ENCODE measurements around the gene IQCB1.
A peak's percentile ranks its signal among the peaks of the same experiment; 100 is the strongest.
"Not testable (repeated sequence)": the region's sequence is repeated elsewhere in the genome, so short reads cannot be mapped to it uniquely, and the experiment has no call there.

The IQCB1 gene, protein sequence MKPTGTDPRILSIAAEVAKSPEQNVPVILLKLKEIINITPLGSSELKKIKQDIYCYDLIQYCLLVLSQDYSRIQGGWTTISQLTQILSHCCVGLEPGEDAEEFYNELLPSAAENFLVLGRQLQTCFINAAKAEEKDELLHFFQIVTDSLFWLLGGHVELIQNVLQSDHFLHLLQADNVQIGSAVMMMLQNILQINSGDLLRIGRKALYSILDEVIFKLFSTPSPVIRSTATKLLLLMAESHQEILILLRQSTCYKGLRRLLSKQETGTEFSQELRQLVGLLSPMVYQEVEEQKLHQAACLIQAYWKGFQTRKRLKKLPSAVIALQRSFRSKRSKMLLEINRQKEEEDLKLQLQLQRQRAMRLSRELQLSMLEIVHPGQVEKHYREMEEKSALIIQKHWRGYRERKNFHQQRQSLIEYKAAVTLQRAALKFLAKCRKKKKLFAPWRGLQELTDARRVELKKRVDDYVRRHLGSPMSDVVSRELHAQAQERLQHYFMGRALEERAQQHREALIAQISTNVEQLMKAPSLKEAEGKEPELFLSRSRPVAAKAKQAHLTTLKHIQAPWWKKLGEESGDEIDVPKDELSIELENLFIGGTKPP

GRCh38 chr3:121834671-121835464 is at the start of gene IQCB1, which contains the start of gene EAF2:
TSS of gene IQCB1 (minus strand) at chr3:121835060. CDS start at chr3:121828960, 6,100 bp downstream.
TSS of gene EAF2 (plus strand) at chr3:121835209. CDS start at chr3:121835286, 77 bp downstream.
- peak; percentile 94 for DNase-seq

- no peak for DNase-seq
Measured at GRCh38 chr3:121883507-121883906, 48.6 kb upstream of the IQCB1 start.

GRCh38 chr3:121878411-121878810 is 43.6 kb upstream of the IQCB1 start:
- no peak for DNase-seq

- DNase-seq = no peak
Measured at GRCh38 chr3:121871430-121871829, 36.6 kb upstream of the IQCB1 start.

- DNase-seq = no peak
Measured at GRCh38 chr3:121870717-121871116, 35.9 kb upstream of the IQCB1 start.

GRCh38 chr3:121869736-121870135 is 34.9 kb upstream of the IQCB1 start:
- no peak for DNase-seq

- DNase-seq = no peak
Measured at GRCh38 chr3:121863801-121864200, 28.9 kb upstream of the IQCB1 start.

- DNase-seq = not testable (repeated sequence)
Measured at GRCh38 chr3:121863247-121863646, 28.4 kb upstream of the IQCB1 start.

DNA sequence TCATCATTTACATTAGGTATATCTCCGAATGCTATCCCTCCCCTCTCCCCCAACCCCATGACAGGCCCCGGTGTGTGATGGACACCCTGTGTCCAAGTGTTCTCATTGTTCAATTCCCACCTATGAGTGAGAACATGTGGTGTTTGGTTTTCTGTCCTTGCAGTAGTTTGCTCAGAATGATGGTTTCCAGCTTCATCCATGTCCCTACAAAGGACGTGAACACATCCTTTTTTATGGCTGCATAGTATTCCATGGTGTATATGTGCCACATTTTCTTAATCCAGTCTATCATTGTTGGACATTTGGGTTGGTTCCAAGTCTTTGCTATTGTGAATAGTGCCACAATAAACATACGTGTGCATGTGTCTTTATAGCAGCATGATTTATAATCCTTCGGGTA is 22.9 kb upstream of the IQCB1 start:
- not testable (repeated sequence) for DNase-seq

- DNase-seq = peak; percentile 6
Measured at GRCh38 chr3:121855555-121855954, 20.7 kb upstream of the IQCB1 start.

DNA sequence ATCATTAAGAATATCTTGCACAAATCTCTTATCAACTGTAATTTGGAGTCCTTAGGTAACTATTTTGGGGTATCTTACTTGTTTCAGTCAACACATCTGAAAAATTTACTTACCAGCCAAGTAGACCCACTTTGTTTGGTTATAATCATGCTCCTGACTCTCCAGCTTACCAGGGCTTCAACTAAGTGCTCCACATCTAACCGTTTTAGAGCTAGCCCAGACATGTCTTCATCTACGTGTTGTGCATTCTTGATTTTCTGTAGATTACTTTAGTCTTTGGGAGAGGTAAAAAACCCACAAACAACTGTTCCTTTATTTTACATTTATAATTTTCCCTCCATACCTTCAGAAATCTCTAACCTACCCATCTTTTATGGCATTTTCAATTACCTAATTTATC is 17.4 kb upstream of the IQCB1 start:
- no peak for DNase-seq

DNA sequence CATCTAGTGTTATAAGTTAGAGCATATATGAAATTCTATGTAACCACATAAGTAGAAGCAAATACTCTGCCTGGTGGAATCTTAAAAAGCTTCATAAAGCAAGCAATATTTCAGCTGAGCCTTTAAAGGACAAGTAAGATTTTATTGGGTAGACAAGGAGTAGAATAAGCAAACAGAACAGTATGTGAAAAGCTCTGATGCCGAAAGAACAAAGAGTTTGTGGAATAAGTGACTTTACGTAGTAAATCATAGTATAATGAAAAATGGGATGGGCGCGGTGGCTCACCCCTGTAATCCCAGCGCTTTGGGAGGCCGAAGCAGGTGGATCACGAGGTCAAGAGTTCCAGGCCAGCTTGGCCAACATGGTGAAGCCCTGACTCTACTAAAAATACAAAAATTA is 10.0 kb upstream of the IQCB1 start:
- no peak for DNase-seq

- DNase-seq = no peak
Measured at GRCh38 chr3:121839962-121840361, 5.1 kb upstream of the IQCB1 start.

- no peak for DNase-seq
Measured at GRCh38 chr3:121836481-121836880, 1.6 kb upstream of the IQCB1 start.

- DNase-seq = no peak
Measured at GRCh38 chr3:121836064-121836463, 1.2 kb upstream of the IQCB1 start.

DNA sequence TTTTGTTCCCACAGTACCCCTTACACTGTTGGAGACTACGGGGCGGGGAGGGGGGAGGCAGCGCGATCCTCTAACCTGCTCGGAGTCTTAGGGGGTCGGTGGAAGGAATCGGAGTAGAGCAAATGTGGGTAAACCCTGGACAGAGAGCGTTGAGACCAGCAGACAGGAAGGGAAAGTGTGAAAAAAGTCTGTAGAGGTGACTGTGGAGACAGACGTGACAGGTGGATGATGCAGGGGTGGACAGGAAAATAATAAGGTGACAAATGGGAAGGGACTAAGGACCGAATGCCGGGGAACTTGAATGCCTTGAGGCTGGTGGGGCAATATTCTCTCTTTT is 573 bp upstream of the IQCB1 start:
- DNase-seq = no peak

DNA sequence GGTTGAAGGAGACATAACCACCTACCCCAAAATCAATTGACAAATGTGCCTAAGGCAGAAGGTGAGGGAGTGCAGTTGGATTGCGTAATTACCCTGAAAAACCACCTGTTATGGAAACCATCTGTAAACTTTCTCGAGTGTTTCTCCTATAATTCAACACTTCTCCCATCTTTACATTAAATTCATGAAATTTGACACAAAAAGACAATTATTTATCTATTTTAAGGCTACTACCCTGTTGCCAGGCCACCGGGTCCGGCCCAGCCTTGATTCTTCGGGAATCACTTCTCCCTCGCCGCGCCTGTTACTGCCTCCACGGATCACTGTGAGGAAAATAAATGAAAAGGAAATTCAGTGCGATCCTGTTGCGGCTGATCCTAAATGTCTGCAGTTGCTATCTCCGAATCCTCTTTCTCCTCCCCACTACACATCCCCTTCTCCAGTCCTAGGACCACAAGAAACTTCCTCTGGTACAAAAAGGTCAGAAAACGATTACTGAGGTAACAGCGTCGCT is 646 bp downstream of the IQCB1 start:
- peak; percentile 33 for DNase-seq

DNA sequence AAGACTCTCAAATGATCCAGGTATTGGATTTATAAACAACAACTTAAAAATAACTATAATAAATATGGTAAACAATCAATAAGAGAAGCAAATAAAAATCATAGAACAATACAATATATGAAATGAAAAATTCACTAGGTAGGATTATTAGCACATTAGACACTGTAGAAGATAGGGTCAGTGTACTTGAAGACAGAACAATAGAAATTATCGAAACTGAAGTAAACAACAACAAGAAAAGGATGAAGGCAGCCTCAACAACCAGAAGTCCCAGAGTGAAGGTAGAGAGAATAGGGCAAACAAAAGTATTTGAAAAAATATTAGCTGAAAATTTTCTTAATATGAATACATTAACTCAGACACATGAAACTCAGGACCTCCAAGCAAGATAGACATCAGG is 11.9 kb downstream of the IQCB1 start:
- no peak for DNase-seq

DNA sequence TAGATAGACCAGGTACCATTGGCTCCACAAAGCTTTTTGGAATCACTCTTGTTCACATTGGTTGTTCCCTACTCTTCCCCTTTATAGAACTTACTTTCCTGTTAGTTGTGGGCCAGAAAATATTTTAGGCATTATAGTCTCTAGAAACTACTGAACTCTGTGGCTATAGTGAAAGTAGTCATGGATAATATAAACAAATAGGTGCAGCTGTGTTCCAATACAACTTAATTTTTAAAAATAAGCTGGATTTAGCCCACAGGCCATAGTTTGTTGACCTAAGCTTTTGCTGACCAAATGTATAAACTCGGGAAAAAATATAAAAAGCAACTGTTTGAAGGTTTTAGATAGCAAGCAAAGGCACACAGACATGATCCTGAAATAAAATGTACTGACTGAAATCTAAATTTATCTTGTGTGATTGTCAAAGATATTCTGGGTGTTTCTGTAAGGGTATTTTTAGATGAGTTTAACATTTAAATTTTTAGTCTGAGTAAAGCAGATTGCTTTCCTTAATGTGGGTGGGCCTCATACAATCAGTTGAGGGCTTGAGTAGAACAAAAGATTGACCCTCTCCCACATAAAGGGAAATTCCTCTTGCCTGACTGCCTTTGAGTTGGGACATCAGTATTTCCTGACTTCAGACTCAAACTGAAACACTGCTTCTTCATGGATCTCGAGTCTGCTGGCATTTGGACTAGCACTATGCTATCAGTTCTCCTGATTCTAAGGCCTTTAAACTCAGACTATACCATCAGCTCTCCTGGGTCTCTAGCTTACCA is 13.2 kb downstream of the IQCB1 start:
- no peak for DNase-seq

- no peak for DNase-seq
Measured at GRCh38 chr3:121819236-121819635, 15.6 kb downstream of the IQCB1 start.

GRCh38 chr3:121818578-121818977 is 16.3 kb downstream of the IQCB1 start:
- DNase-seq = no peak

DNA sequence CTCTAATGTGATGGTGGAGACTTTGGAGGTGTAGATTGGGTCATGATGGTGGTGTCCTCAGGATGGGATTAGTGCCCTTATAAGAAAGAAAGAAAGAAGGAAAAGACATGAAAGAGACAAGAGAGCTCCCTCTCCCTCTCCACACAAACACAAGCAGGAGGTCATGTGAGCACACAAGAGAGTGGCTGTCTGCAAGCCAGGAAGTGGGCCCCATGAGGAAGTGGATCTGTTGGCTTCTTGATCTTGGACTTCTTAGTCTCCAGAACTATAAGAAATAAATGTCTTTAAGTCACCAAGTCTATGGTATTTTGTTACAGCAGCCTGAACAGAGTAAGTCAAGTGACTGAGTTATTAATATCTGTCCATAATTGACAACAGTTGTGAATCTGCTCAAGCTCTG is 17.1 kb downstream of the IQCB1 start:
- DNase-seq = no peak

DNA sequence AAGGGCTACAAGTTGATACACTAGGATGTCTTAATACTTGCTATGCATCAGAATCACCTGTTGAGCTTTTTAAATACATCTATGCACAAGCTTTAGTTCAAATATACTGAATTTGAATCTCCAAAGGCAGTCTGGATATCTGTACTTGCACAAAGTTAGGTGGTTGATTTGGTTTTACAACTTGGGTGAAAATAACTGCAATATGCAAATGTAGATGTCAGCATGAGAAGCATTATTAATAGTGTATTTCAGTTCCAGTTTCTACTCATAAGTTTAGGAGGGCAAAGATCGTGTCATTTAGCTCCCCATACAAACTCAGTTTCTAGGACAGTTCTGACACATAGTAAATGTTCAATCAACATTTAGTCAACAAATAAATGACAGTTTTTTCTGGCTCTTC is 25.6 kb downstream of the IQCB1 start:
- no peak for DNase-seq

All from NCI-H345 (cell line).